HepG2 (cell line): ENCODE measurements around the gene CAMTA1. TPM values are rescaled to one million over a fixed set of nuclear protein-coding genes. Genes with fewer than 3 reads are reported as not detected.

ENCODE experiments used
- ATAC-seq: fragments of 200-7000 bp; cut with Tn5 transposase; 3 replicates; pipeline ENCODE4 v1.9.1; 2020; ENCODE audit warnings: mild to moderate bottlenecking, moderate library complexity
- BruUV-seq: library from RNA; stranded (reverse); fragments of 400-500 nt; replicated peaks from 2 replicates; lab custom pipeline; 2021; lab: Mats Ljungman, UMichigan
- CTCF ChIA-PET: fragments of 300-600 bp; formaldehyde crosslinking; extraction: SDS; loops from one replicate; lab custom pipeline; 2021; ENCODE audit warnings: low total read pairs, inconsistent platforms, low intra/inter-chr PET ratio; lab: Yijun Ruan, JAX
- POLR2A ChIA-PET: fragments of 350-600 bp; sonication (Branson Sonifier 250); formaldehyde crosslinking; loops from one replicate; lab custom pipeline; 2020; ENCODE audit warnings: antibody characterized with exemption, inconsistent platforms; lab: Yijun Ruan, JAX
- DNase-seq: peaks from one replicate; pipeline ENCODE4 v3.0.0-alpha.2; 2015; ENCODE audit warnings: low spot score
- FAIRE-seq: peaks from 3 replicates; lab custom pipeline; 2011; peaks lifted over from hg19 to GRCh38; lab: Jason Lieb, UNC
- H2AFZ ChIP-seq: one replicate; pipeline ENCODE4 v1.6.1; 2011; ENCODE audit warnings: low read length, inconsistent platforms
- H3K27ac ChIP-seq: fragments of 300-600 bp; 3 replicates; pipeline ENCODE4 v1.8.0; 2011; ENCODE audit warnings: mixed run types, mild to moderate bottlenecking, mixed read lengths, low read length, inconsistent platforms; ENCODE audit not compliant: insufficient read depth; ENCODE audit errors: extremely low read length
- H3K27me3 ChIP-seq, 2 experiments: fragments of 200-600 bp in 1 of 2; 2 replicates in 1 of 2; 3 replicates in 1 of 2; pipeline versions ENCODE4 v1.6.0 to v1.8.0; 2011; ENCODE audit warnings: low read length in 2 of 2, mild to moderate bottlenecking in 2 of 2, moderate library complexity in 2 of 2, inconsistent platforms in 1 of 2; ENCODE audit not compliant: insufficient read depth in 2 of 2, control insufficient read depth in 1 of 2
- H3K36me3 ChIP-seq, 2 experiments: fragments of 200-600 bp in 1 of 2; replicated peaks in 1 of 2; 2 replicates in 1 of 2; 3 replicates in 1 of 2; pipeline versions ENCODE4 v1.5.1 to v1.8.0; 2011; ENCODE audit warnings: low read length in 2 of 2, inconsistent platforms in 1 of 2; ENCODE audit not compliant: insufficient read depth in 2 of 2, control insufficient read depth in 1 of 2
- H3K4me1 ChIP-seq: 2 replicates; pipeline ENCODE4 v1.5.1; 2012; ENCODE audit warnings: low read length, inconsistent platforms; ENCODE audit not compliant: insufficient read depth
- H3K4me2 ChIP-seq: 2 replicates; pipeline ENCODE4 v1.6.0; 2011; ENCODE audit warnings: low read depth, low read length, inconsistent platforms
- H3K4me3 ChIP-seq, 3 experiments: fragments of 200-600 bp in 1 of 3; sonication (generic), shearing (Covaris generic) in 1 of 3; replicated peaks in 1 of 3; 2 replicates each; pipeline ENCODE4 v1.5.1; 2011 to 2016; ENCODE audit warnings: low read length in 3 of 3, inconsistent platforms in 2 of 3, low read depth in 2 of 3, mild to moderate bottlenecking in 2 of 3, control low read depth in 1 of 3, mixed read lengths in 1 of 3; ENCODE audit not compliant: insufficient read depth in 1 of 3
- H3K79me2 ChIP-seq: one replicate; pipeline ENCODE4 v1.6.1; 2011; ENCODE audit warnings: low read length, inconsistent platforms; ENCODE audit not compliant: insufficient read depth
- H3K9ac ChIP-seq: 2 replicates; pipeline ENCODE4 v1.6.0; 2011; ENCODE audit warnings: mild to moderate bottlenecking, low read depth, low read length, inconsistent platforms; ENCODE audit not compliant: insufficient read depth
- H3K9me3 ChIP-seq: 2 replicates; pipeline ENCODE4 v1.5.1; 2012; ENCODE audit warnings: mild to moderate bottlenecking, low read length
- H4K20me1 ChIP-seq: 2 replicates; pipeline ENCODE4 v1.6.0; 2011; ENCODE audit warnings: inconsistent platforms, mild to moderate bottlenecking, low read length, moderate library complexity; ENCODE audit not compliant: insufficient read depth
- CREB1 ChIP-seq, 2 experiments: fragments of 450-650 bp in 1 of 2; IDR thresholded peaks; 2 replicates each; pipeline ENCODE4 v1.6.1; 2016 to 2017; ENCODE audit warnings: control low read depth in 1 of 2, mild to moderate bottlenecking in 1 of 2, missing compliant biosample characterization in 1 of 2, missing genetic modification characterization in 1 of 2
- HIVEP1 ChIP-seq: sonication (generic); formaldehyde crosslinking; IDR thresholded peaks from 2 replicates; pipeline ENCODE4 v1.4.0; 2020; ENCODE audit warnings: mild to moderate bottlenecking, missing genetic modification reagents
- HNF4A ChIP-seq: sonication (generic); formaldehyde crosslinking; IDR thresholded peaks from 2 replicates; pipeline ENCODE4 v1.4.0; 2020; ENCODE audit warnings: missing genetic modification reagents
- TFDP2 ChIP-seq: sonication (generic); formaldehyde crosslinking; IDR thresholded peaks from 2 replicates; pipeline ENCODE4 v1.4.0; 2020; ENCODE audit warnings: missing genetic modification reagents
- ZNF30 ChIP-seq: sonication (generic); formaldehyde crosslinking; IDR thresholded peaks from 2 replicates; pipeline ENCODE4 v1.5.0; 2020; ENCODE audit warnings: mild to moderate bottlenecking, missing genetic modification reagents
- WGBS: methylation state at CpG from one replicate; pipeline ENCODE4 v1.1.6; 2017; ENCODE audit warnings: low lambda C conversion rate; 5-methylcytosine and 5-hydroxymethylcytosine counted together
- in situ Hi-C: cut with HindIII; loops from 2 replicates; pipeline ENCODE4 v1.10.0; 2017; ENCODE audit warnings: low pct_unique_long_range_greater_than_20kb; ENCODE audit not compliant: extremely low pct_ligation_motif_present
- intact Hi-C: fragments of 100-400 bp; cut with micrococcal nuclease; formaldehyde crosslinking; loops from one replicate; pipeline ENCODE4 v1.10.0; 2022; ENCODE audit not compliant: unreplicated experiment
- polyA plus RNA-seq, 8 experiments: library from polyadenylated mRNA; depleted of rRNA in 3 of 8; stranded (reverse) in 7 of 8; unstranded in 1 of 8; fragments of >200 nt; fragmentation: Illumina TruSeq in 4 of 8; extraction: Trizol in 4 of 8; gene quantifications; 2 replicates each; pipeline versions ENCODE4 v1.2.1 to v1.2.3, GENCODE V29; 2011 to 2016; ENCODE audit warnings: low read depth in 4 of 8, missing spikeins in 1 of 8, mixed read lengths in 1 of 8; ENCODE audit not compliant: insufficient read depth in 1 of 8
- total RNA-seq, 5 experiments: library from RNA; depleted of rRNA; stranded (reverse); fragments of >200 nt; fragmentation: Illumina TruSeq; extraction: Trizol; gene quantifications; 2 replicates each; pipeline ENCODE4 v1.2.3, GENCODE V29; 2016; ENCODE audit warnings: low read depth in 1 of 5
- TF ChIP-seq, protein P1 (sequence below): sonication (generic); formaldehyde crosslinking; IDR thresholded peaks from 2 replicates; pipeline ENCODE4 v1.4.0; 2020; ENCODE audit warnings: missing genetic modification reagents

The CAMTA1 gene
- total and polyA plus RNA-seq, 2 of the 13 experiments (the other 11 are each of a cell fraction or from before 2014, with no cell fraction given), result 25.0 to 36.4 TPM

DNA sequence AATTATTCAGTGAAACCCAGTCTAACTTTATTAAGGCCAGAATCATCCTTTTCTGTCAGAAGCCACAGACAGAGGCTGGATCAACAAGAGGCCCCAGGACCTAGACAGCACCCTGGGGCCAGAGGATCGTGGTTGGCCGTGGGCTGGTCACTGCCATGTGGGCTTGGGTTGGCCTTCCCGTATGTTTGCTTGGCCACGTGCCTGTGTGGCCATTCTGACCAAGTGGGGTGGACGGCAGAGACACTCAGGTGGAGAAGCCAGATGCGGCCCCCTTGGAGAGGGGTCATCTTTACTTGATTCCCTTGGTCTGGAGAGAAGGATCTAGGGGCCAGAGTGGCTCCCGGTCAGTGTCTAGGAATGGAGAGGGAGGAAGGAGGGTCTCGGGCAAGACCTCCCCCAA, 327.9 kb downstream of the CAMTA1 start:
- no peak overlapping the region for H3K9ac ChIP-seq
- ATAC-seq (no peak), DNase-seq (no peak), FAIRE-seq (no peak)
- intact Hi-C loops, result no loop called here
- ChIA-PET POLR2A (no interaction called here), CTCF (no interaction called here)
- no peak overlapping the region for H3K27ac ChIP-seq
- H3K4me2 ChIP-seq, result no peak overlapping the region
- peaks cover 0 to 15% of the 10 kb centered on the region in 2 experiments; a peak in 1 of 5 replicates for H3K27me3 ChIP-seq
- TF ChIP-seq, protein P1, sequence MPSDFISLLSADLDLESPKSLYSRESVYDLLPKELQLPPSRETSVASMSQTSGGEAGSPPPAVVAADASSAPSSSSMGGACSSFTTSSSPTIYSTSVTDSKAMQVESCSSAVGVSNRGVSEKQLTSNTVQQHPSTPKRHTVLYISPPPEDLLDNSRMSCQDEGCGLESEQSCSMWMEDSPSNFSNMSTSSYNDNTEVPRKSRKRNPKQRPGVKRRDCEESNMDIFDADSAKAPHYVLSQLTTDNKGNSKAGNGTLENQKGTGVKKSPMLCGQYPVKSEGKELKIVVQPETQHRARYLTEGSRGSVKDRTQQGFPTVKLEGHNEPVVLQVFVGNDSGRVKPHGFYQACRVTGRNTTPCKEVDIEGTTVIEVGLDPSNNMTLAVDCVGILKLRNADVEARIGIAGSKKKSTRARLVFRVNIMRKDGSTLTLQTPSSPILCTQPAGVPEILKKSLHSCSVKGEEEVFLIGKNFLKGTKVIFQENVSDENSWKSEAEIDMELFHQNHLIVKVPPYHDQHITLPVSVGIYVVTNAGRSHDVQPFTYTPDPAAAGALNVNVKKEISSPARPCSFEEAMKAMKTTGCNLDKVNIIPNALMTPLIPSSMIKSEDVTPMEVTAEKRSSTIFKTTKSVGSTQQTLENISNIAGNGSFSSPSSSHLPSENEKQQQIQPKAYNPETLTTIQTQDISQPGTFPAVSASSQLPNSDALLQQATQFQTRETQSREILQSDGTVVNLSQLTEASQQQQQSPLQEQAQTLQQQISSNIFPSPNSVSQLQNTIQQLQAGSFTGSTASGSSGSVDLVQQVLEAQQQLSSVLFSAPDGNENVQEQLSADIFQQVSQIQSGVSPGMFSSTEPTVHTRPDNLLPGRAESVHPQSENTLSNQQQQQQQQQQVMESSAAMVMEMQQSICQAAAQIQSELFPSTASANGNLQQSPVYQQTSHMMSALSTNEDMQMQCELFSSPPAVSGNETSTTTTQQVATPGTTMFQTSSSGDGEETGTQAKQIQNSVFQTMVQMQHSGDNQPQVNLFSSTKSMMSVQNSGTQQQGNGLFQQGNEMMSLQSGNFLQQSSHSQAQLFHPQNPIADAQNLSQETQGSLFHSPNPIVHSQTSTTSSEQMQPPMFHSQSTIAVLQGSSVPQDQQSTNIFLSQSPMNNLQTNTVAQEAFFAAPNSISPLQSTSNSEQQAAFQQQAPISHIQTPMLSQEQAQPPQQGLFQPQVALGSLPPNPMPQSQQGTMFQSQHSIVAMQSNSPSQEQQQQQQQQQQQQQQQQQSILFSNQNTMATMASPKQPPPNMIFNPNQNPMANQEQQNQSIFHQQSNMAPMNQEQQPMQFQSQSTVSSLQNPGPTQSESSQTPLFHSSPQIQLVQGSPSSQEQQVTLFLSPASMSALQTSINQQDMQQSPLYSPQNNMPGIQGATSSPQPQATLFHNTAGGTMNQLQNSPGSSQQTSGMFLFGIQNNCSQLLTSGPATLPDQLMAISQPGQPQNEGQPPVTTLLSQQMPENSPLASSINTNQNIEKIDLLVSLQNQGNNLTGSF (CRISPR knock-in tag), result no peak
- no TSS peak for BruUV-seq
- H3K4me3 ChIP-seq, result no peak overlapping the region
- 35% methylated on average over 7 of the region's 8 CpGs for whole genome bisulfite sequencing
- no peaks in the 10 kb centered on the region for H3K79me2 ChIP-seq
- no peaks in the 10 kb centered on the region for H3K9me3 ChIP-seq
- H3K4me1 ChIP-seq, result no peaks in the 10 kb centered on the region
- in situ Hi-C loops, result no loop called here
- no peaks in the 10 kb centered on the region for H3K36me3 ChIP-seq
- H4K20me1 ChIP-seq, result no peaks in the 10 kb centered on the region
- H2AFZ ChIP-seq, result no peak overlapping the region

DNA sequence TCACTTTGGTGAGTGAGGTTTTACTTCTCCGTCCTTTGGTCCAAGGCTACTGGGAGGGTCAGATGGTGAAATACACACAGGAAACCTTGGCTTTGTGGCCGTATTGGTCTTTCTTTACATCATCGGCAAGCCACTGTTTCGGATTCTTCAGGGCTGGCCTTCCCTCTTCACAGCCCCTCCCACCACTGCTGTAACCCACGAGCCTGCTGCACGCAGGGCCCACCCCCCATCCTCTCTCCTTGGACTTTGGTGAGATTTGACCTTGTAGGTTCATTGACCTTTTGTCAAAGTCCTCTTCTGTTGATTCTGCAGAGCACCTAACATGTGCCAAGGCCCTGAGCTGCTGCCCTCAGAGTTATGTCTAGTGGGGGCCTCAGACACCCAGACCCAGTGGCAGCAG, 328.6 kb downstream of the CAMTA1 start:
- no peak overlapping the region for H2AFZ ChIP-seq
- WGBS, result 22% methylated on average over 6 of the region's 6 CpGs
- H3K36me3 ChIP-seq, result no peaks in the 10 kb centered on the region
- peaks cover 0 to 17% of the 10 kb centered on the region in 2 experiments; a peak in 1 of 5 replicates for H3K27me3 ChIP-seq
- no peaks in the 10 kb centered on the region for H3K79me2 ChIP-seq
- ATAC-seq (no peak), FAIRE-seq (no peak), DNase-seq (no peak)
- H3K9ac ChIP-seq, result no peak overlapping the region
- intact Hi-C loops (no loop called here), in situ Hi-C loops (no loop called here)
- no peak for TF ChIP-seq HIVEP1 (CRISPR knock-in tag)
- TF ChIP-seq ZNF30 (CRISPR knock-in tag), result no peak
- no peak for TF ChIP-seq CREB1 (IDR thresholded peaks at IDR 0.05)
- TF ChIP-seq CREB1 (CRISPR knock-in tag; IDR thresholded peaks at IDR 0.05), result no peak
- peak; percentile 50; the same call in 1 of the 2 replicates for TF ChIP-seq HNF4A
- no peak for TF ChIP-seq TFDP2 (CRISPR knock-in tag)
- no peak overlapping the region for H3K4me2 ChIP-seq
- no peak overlapping the region for H3K4me3 ChIP-seq
- ChIA-PET CTCF (no interaction called here), POLR2A (no interaction called here)
- no peaks in the 10 kb centered on the region for H4K20me1 ChIP-seq
- no peaks in the 10 kb centered on the region for H3K4me1 ChIP-seq
- no TSS peak for BruUV-seq
- H3K27ac ChIP-seq, result no peak overlapping the region
- H3K9me3 ChIP-seq, result no peaks in the 10 kb centered on the region
